Subcutaneous abdominal adipose tissue (tissue), 5 donors: Measurements from ENCODE around the gene OSBPL1A.
A peak's percentile ranks its signal among the peaks of the same experiment; 100 is the strongest.

Source experiments
- H3K27ac ChIP-seq: one replicate; pipeline ENCODE4 v1.7.0; 2013; ENCODE audit warnings: low read depth, mild to moderate bottlenecking, inconsistent platforms, low read length, moderate library complexity
- H3K27me3 ChIP-seq, 5 donors: one replicate each; pipeline ENCODE4 v1.7.0; 2013; ENCODE audit warnings: low read length in 5 of 5, inconsistent platforms in 1 of 5; ENCODE audit not compliant: control insufficient read depth in 5 of 5, insufficient read depth in 4 of 5
- H3K36me3 ChIP-seq, 5 donors: one replicate each; pipeline ENCODE4 v1.7.0; 2013; ENCODE audit warnings: low read length in 5 of 5; ENCODE audit not compliant: control insufficient read depth in 5 of 5, insufficient read depth in 5 of 5
- H3K4me1 ChIP-seq, 5 donors: one replicate each; pipeline ENCODE4 v1.7.0; 2013; ENCODE audit warnings: low read length in 5 of 5, mild to moderate bottlenecking in 3 of 5, moderate library complexity in 1 of 5; ENCODE audit not compliant: control insufficient read depth in 5 of 5, insufficient read depth in 5 of 5
- H3K4me3 ChIP-seq, 5 donors: one replicate each; pipeline ENCODE4 v1.7.0; 2013; ENCODE audit warnings: low read length in 5 of 5, low read depth in 1 of 5
- H3K9ac ChIP-seq, 5 donors: one replicate each; pipeline ENCODE4 v1.7.0; 2013; ENCODE audit warnings: low read length in 5 of 5, mild to moderate bottlenecking in 4 of 5, moderate library complexity in 3 of 5
- H3K9me3 ChIP-seq, 5 donors: one replicate each; pipeline ENCODE4 v1.7.0; 2013; ENCODE audit warnings: low read length in 5 of 5; ENCODE audit not compliant: control insufficient read depth in 5 of 5
- donor health status: healthy.
- donor health status: healthy.
- donor health status: healthy.
- donor health status: healthy.
- donor health status: healthy.

The OSBPL1A gene

GRCh38 chr18:24189007-24189528, 208.6 kb downstream of the OSBPL1A start:
- Histone ChIP-seq H3K27me3 (no peaks in the 10 kb centered on the region), H3K9me3 (no peaks in the 10 kb centered on the region), H3K9ac (no peak overlapping the region), H3K36me3 (peaks cover 0 to 9% (median 2%) of the 10 kb centered on the region in 5 donors), H3K4me1 (peaks cover 4 to 24% (median 19%) of the 10 kb centered on the region in 5 donors), H3K27ac (peak overlapping the region; percentile 12), H3K4me3 (no peak overlapping the region)

- Histone ChIP-seq H3K36me3 (peaks cover 0 to 9% (median 0%) of the 10 kb centered on the region in 5 donors), H3K9ac (no peak overlapping the region), H3K27ac (peak overlapping the region; percentile 12), H3K4me3 (no peak overlapping the region), H3K27me3 (no peaks in the 10 kb centered on the region), H3K9me3 (no peaks in the 10 kb centered on the region), H3K4me1 (peaks cover 4 to 24% (median 19%) of the 10 kb centered on the region in 5 donors)
These were observed 209.5 kb downstream of the OSBPL1A start for GRCh38 chr18:24188120-24188519.

- Histone ChIP-seq H3K9me3 (no peaks in the 10 kb centered on the region), H3K4me1 (peaks cover 4 to 24% (median 19%) of the 10 kb centered on the region in 5 donors), H3K27ac (no peak overlapping the region), H3K36me3 (peaks cover 0 to 9% (median 0%) of the 10 kb centered on the region in 5 donors), H3K4me3 (no peak overlapping the region), H3K9ac (no peak overlapping the region), H3K27me3 (no peaks in the 10 kb centered on the region)
These were observed 209.9 kb downstream of the OSBPL1A start for GRCh38 chr18:24187689-24188088.

GRCh38 chr18:24187049-24187448, 210.6 kb downstream of the OSBPL1A start:
- Histone ChIP-seq H3K27ac (no peak overlapping the region), H3K36me3 (peaks cover 0 to 9% (median 0%) of the 10 kb centered on the region in 5 donors), H3K9ac (no peak overlapping the region), H3K9me3 (no peaks in the 10 kb centered on the region), H3K4me1 (peaks cover 4 to 24% (median 19%) of the 10 kb centered on the region in 5 donors), H3K4me3 (no peak overlapping the region), H3K27me3 (no peaks in the 10 kb centered on the region)

- H3K27ac ChIP-seq = no peak overlapping the region
- no peaks in the 10 kb centered on the region for H3K9me3 ChIP-seq
- no peak overlapping the region for H3K9ac ChIP-seq
- no peaks in the 10 kb centered on the region for H3K27me3 ChIP-seq
- H3K4me1 ChIP-seq = peaks cover 4 to 24% (median 19%) of the 10 kb centered on the region in 5 donors
- no peak overlapping the region for H3K4me3 ChIP-seq
- peaks cover 3 to 14% (median 4%) of the 10 kb centered on the region in 5 donors for H3K36me3 ChIP-seq
These were observed 211.8 kb downstream of the OSBPL1A start for GRCh38 chr18:24185805-24186204.

GRCh38 chr18:24181806-24182205, 215.8 kb downstream of the OSBPL1A start:
- H3K9ac ChIP-seq = no peak overlapping the region
- H3K27ac ChIP-seq = peak overlapping the region; percentile 3
- H3K36me3 ChIP-seq = peaks cover 9 to 17% (median 12%) of the 10 kb centered on the region in 5 donors
- H3K27me3 ChIP-seq = no peaks in the 10 kb centered on the region
- H3K9me3 ChIP-seq = no peaks in the 10 kb centered on the region
- H3K4me1 ChIP-seq = peaks cover 2 to 11% (median 6%) of the 10 kb centered on the region in 5 donors
- H3K4me3 ChIP-seq = no peak overlapping the region

- H3K36me3 ChIP-seq = peaks cover 9 to 14% (median 9%) of the 10 kb centered on the region in 5 donors
- H3K27me3 ChIP-seq = no peaks in the 10 kb centered on the region
- H3K9ac ChIP-seq = no peak overlapping the region
- H3K4me1 ChIP-seq = peaks cover 2 to 14% (median 10%) of the 10 kb centered on the region in 5 donors
- no peak overlapping the region for H3K4me3 ChIP-seq
- no peaks in the 10 kb centered on the region for H3K9me3 ChIP-seq
- no peak overlapping the region for H3K27ac ChIP-seq
These were observed 217.6 kb downstream of the OSBPL1A start for GRCh38 chr18:24180048-24180447.

- peak overlapping the region; percentile 51 for H3K27ac ChIP-seq
- H3K9ac ChIP-seq = no peak overlapping the region
- H3K36me3 ChIP-seq = peaks cover 14 to 24% (median 19%) of the 10 kb centered on the region in 5 donors
- no peaks in the 10 kb centered on the region for H3K27me3 ChIP-seq
- H3K9me3 ChIP-seq = no peaks in the 10 kb centered on the region
- H3K4me3 ChIP-seq = no peak overlapping the region
- H3K4me1 ChIP-seq = peaks cover 2 to 14% (median 10%) of the 10 kb centered on the region in 5 donors
These were observed 220.0 kb downstream of the OSBPL1A start for GRCh38 chr18:24177499-24178133.

GRCh38 chr18:24176727-24177416, 220.8 kb downstream of the OSBPL1A start:
- Histone ChIP-seq H3K9me3 (no peaks in the 10 kb centered on the region), H3K9ac (peak overlapping the region in 2 of 5 donors; percentile 25 to 33), H3K4me1 (peaks cover 2 to 14% (median 10%) of the 10 kb centered on the region in 5 donors), H3K4me3 (no peak overlapping the region), H3K36me3 (peaks cover 14 to 29% (median 19%) of the 10 kb centered on the region in 5 donors), H3K27me3 (no peaks in the 10 kb centered on the region), H3K27ac (peak overlapping the region; percentile 51)

- peaks cover 2 to 14% (median 10%) of the 10 kb centered on the region in 5 donors for H3K4me1 ChIP-seq
- H3K36me3 ChIP-seq = peaks cover 24 to 33% (median 27%) of the 10 kb centered on the region in 5 donors
- no peak overlapping the region for H3K9ac ChIP-seq
- H3K27ac ChIP-seq = no peak overlapping the region
- H3K4me3 ChIP-seq = no peak overlapping the region
- no peaks in the 10 kb centered on the region for H3K9me3 ChIP-seq
- H3K27me3 ChIP-seq = no peaks in the 10 kb centered on the region
These were observed 223.6 kb downstream of the OSBPL1A start for GRCh38 chr18:24173997-24174396.
